ENCODE data around the gene SEMA3C. TPM values are rescaled to one million over a fixed set of nuclear protein-coding genes. Genes with fewer than 3 reads are reported as not detected.

The SEMA3C gene
- total and polyA plus RNA-seq, 2 donors (not counting 3 experiments of a cell fraction or from before 2014, with no cell fraction given): 0.01 to 0.09 TPM

GRCh38 chr7:80705130-80705781 lies 213.6 kb downstream of the SEMA3C start:
- no peak for FAIRE-seq
- BruUV-seq (replicated peaks): no TSS peak

GRCh38 chr7:80703272-80703671 lies 215.6 kb downstream of the SEMA3C start:
- POLR2A ChIA-PET: no interaction called here
- H3K27me3 ChIP-seq (ENCODE audit: control insufficient read depth in 2 of 2, insufficient read depth in 2 of 2, low read length in 2 of 2): peaks cover 9 to 15% of the 10 kb centered on the region in 2 experiments
- FAIRE-seq (no peak), DNase-seq (ENCODE audit: low read depth, low spot score) (no peak)
- H3K79me2 ChIP-seq (ENCODE audit: control insufficient read depth, insufficient read depth, low read length): no peaks in the 10 kb centered on the region
- H3K4me1 ChIP-seq (ENCODE audit: control insufficient read depth, extremely low read depth, insufficient read depth, low read length): no peaks in the 10 kb centered on the region
- TF ChIP-seq FOS (IDR thresholded peaks at IDR 0.05; ENCODE audit: borderline replicate concordance, insufficient read depth, low read length) (no peak), POLR2AphosphoS5 (IDR thresholded peaks at IDR 0.05; ENCODE audit: insufficient read depth, low read depth, low read length) (no peak), EZH2 (IDR thresholded peaks at IDR 0.05; ENCODE audit: borderline replicate concordance, low read depth, low read length, severe bottlenecking) (no peak), GATA2 (IDR thresholded peaks at IDR 0.05; ENCODE audit: insufficient read depth, insufficient read length, low read depth, low read length) (no peak)
- H3K9ac ChIP-seq (replicated peaks; ENCODE audit: extremely low read depth, insufficient read depth, low read length): no peak overlapping the region
- H3K27ac ChIP-seq (ENCODE audit: insufficient read depth, low read depth, low read length): no peak overlapping the region
- no peaks in the 10 kb centered on the region for H3K36me3 ChIP-seq (ENCODE audit: control insufficient read depth in 2 of 2, extremely low read depth in 1 of 2, insufficient read depth in 2 of 2, low read length in 2 of 2)
- no peaks in the 10 kb centered on the region for H3K9me1 ChIP-seq (replicated peaks; ENCODE audit: control insufficient read depth, extremely low read depth, insufficient read depth, low read length)
- dilution Hi-C loops (cut with MboI; ENCODE audit: extremely low pct_ligation_motif_present, low sequenced_read_pairs): no loop called here
- no peaks in the 10 kb centered on the region for H3K9me3 ChIP-seq (replicated peaks; ENCODE audit: control insufficient read depth, insufficient read depth, low read length)
- H4K20me1 ChIP-seq (replicated peaks; ENCODE audit: control insufficient read depth, extremely low read depth, insufficient read depth, low read length): no peaks in the 10 kb centered on the region
- intact Hi-C loops (cut with micrococcal nuclease): no loop called here
- no peak overlapping the region for H3K4me3 ChIP-seq (replicated peaks in 1 of 3; ENCODE audit: insufficient read depth in 1 of 3, low read depth in 1 of 3, low read length in 3 of 3)
- no peak overlapping the region for H2AFZ ChIP-seq (ENCODE audit: low read depth, low read length)
- no peak overlapping the region for H3K4me2 ChIP-seq (ENCODE audit: insufficient read depth, low read length)
- CTCF ChIA-PET: interaction anchor here (1.3 kb wide), 1 partner anchor 767 kb away, joined by 3 read pairs; no protein-coding TSS in a partner anchor
- BruUV-seq (replicated peaks): no TSS peak

More at GRCh38 chr7:80705130-80705781, 213.6 kb downstream of the SEMA3C start:
- H3K4me1 ChIP-seq (ENCODE audit: control insufficient read depth, extremely low read depth, insufficient read depth, low read length): no peaks in the 10 kb centered on the region
- POLR2A ChIA-PET: no interaction called here
- DNase-seq (ENCODE audit: low read depth, low spot score): no peak
- H3K9me1 ChIP-seq (replicated peaks; ENCODE audit: control insufficient read depth, extremely low read depth, insufficient read depth, low read length): no peaks in the 10 kb centered on the region
- intact Hi-C loops (cut with micrococcal nuclease) (no loop called here), dilution Hi-C loops (cut with MboI; ENCODE audit: extremely low pct_ligation_motif_present, low sequenced_read_pairs) (no loop called here)
- no peak overlapping the region for H3K4me3 ChIP-seq (replicated peaks in 1 of 3; ENCODE audit: insufficient read depth in 1 of 3, low read depth in 1 of 3, low read length in 3 of 3)
- H3K27ac ChIP-seq (ENCODE audit: insufficient read depth, low read depth, low read length): no peak overlapping the region
- H3K79me2 ChIP-seq (ENCODE audit: control insufficient read depth, insufficient read depth, low read length): no peaks in the 10 kb centered on the region
- no peaks in the 10 kb centered on the region for H4K20me1 ChIP-seq (replicated peaks; ENCODE audit: control insufficient read depth, extremely low read depth, insufficient read depth, low read length)
- peaks cover 7 to 9% of the 10 kb centered on the region in 2 experiments for H3K27me3 ChIP-seq (ENCODE audit: control insufficient read depth in 2 of 2, insufficient read depth in 2 of 2, low read length in 2 of 2)
- no peak overlapping the region for H3K4me2 ChIP-seq (ENCODE audit: insufficient read depth, low read length)
- TF ChIP-seq GATA2 (IDR thresholded peaks at IDR 0.05; ENCODE audit: insufficient read depth, insufficient read length, low read depth, low read length) (no peak), JUN (IDR thresholded peaks at IDR 0.05; ENCODE audit: borderline replicate concordance, insufficient read depth, insufficient read length, low read depth) (no peak), FOS (IDR thresholded peaks at IDR 0.05; ENCODE audit: borderline replicate concordance, insufficient read depth, low read length) (no peak)
- no peak overlapping the region for H3K9ac ChIP-seq (replicated peaks; ENCODE audit: extremely low read depth, insufficient read depth, low read length)
- no peaks in the 10 kb centered on the region for H3K36me3 ChIP-seq (ENCODE audit: control insufficient read depth in 2 of 2, extremely low read depth in 1 of 2, insufficient read depth in 2 of 2, low read length in 2 of 2)
- H2AFZ ChIP-seq (ENCODE audit: low read depth, low read length): no peak overlapping the region
- CTCF ChIA-PET: interaction anchor here (0.6 kb wide), 1 partner anchor 274 kb away, joined by 3 read pairs; no protein-coding TSS in a partner anchor
- H3K9me3 ChIP-seq (replicated peaks; ENCODE audit: control insufficient read depth, insufficient read depth, low read length): no peaks in the 10 kb centered on the region
